ENCODE results near the gene RAD51.

RAD51 gene

GRCh38 chr15:40766906-40767837 lies 72.2 kb downstream of the RAD51 start:
- DNase-seq (ENCODE audit: low read depth) = peak; percentile 65
- H3K4me3 ChIP-seq (ENCODE audit: low read length) = no peak overlapping the region
- TF ChIP-seq CTCF (IDR thresholded peaks at IDR 0.05; ENCODE audit: insufficient read depth, low read depth, low read length, missing control alignments) = no peak

GRCh38 chr15:40767838-40768500 lies 73.0 kb downstream of the RAD51 start:
- no peak overlapping the region for H3K4me3 ChIP-seq (ENCODE audit: low read length)
- TF ChIP-seq CTCF (IDR thresholded peaks at IDR 0.05; ENCODE audit: insufficient read depth, low read depth, low read length, missing control alignments) = no peak
- no peak for DNase-seq (ENCODE audit: low read depth)

- DNase-seq (ENCODE audit: low read depth) = no peak
- TF ChIP-seq CTCF (IDR thresholded peaks at IDR 0.05; ENCODE audit: insufficient read depth, low read depth, low read length, missing control alignments) = no peak
- no peak overlapping the region for H3K4me3 ChIP-seq (ENCODE audit: low read length)
Observed at GRCh38 chr15:40768521-40769273, 73.7 kb downstream of the RAD51 start.

- no peak for TF ChIP-seq CTCF (IDR thresholded peaks at IDR 0.05; ENCODE audit: insufficient read depth, low read depth, low read length, missing control alignments)
- peak; percentile 95 for DNase-seq (ENCODE audit: low read depth)
- H3K4me3 ChIP-seq (ENCODE audit: low read length) = peak within 1 kb of the TSS; percentile 34
Observed at GRCh38 chr15:40769274-40770146, 74.5 kb downstream of the RAD51 start, which contains the start of gene C15orf62. TSS of gene C15orf62 (plus strand) at chr15:40769980. CDS start at chr15:40770496, 516 bp downstream.

GRCh38 chr15:40770147-40770721 lies 75.3 kb downstream of the RAD51 start:
- TF ChIP-seq CTCF (IDR thresholded peaks at IDR 0.05; ENCODE audit: insufficient read depth, low read depth, low read length, missing control alignments) = no peak
- DNase-seq (ENCODE audit: low read depth) = no peak
- H3K4me3 ChIP-seq (ENCODE audit: low read length) = peak overlapping the region; percentile 34

- H3K4me3 ChIP-seq (ENCODE audit: low read length) = no peak overlapping the region
- DNase-seq (ENCODE audit: low read depth) = no peak
- no peak for TF ChIP-seq CTCF (IDR thresholded peaks at IDR 0.05; ENCODE audit: insufficient read depth, low read depth, low read length, missing control alignments)
Observed at GRCh38 chr15:40771242-40771641, 76.3 kb downstream of the RAD51 start.

All from epithelial cell of esophagus (primary cell).